IMR-90 (cell line): ENCODE data around the gene RAB43. TPM values are rescaled to one million over a fixed set of nuclear protein-coding genes. Genes with fewer than 3 reads are reported as not detected.

Experiments
- ATAC-seq: fragments of 200-7000 bp; cut with Tn5 transposase; 2 replicates; pipeline ENCODE4 v1.9.1; 2020; ENCODE audit warnings: low read depth, mild to moderate bottlenecking, moderate library complexity
- BruUV-seq: library from RNA; stranded (reverse); fragments of 400-500 nt; replicated peaks from 2 replicates; lab custom pipeline; 2021; lab: Mats Ljungman, UMichigan
- CTCF ChIA-PET: fragments of 300-600 bp; formaldehyde crosslinking; extraction: SDS; loops from one replicate; lab custom pipeline; 2021; ENCODE audit warnings: antibody characterized with exemption; lab: Yijun Ruan, JAX
- POLR2A ChIA-PET: fragments of 300-600 bp; sonication (Branson Sonifier 250); formaldehyde crosslinking; loops from one replicate; lab custom pipeline; 2022; ENCODE audit warnings: antibody characterized with exemption; ENCODE audit not compliant: unreplicated experiment; lab: Charles Lee
- DNase-seq: peaks from one replicate; pipeline ENCODE4 v3.0.0; 2013
- H2AFZ ChIP-seq: replicated peaks from 2 replicates; pipeline ENCODE3; 2013; ENCODE audit warnings: low read length, mild to moderate bottlenecking; ENCODE audit not compliant: poor library complexity
- H2AK5ac ChIP-seq: 2 replicates; pipeline ENCODE4 v1.6.1; 2013; ENCODE audit warnings: low read depth, low read length, inconsistent platforms
- H2AK9ac ChIP-seq: replicated peaks from 2 replicates; pipeline ENCODE3; 2013; ENCODE audit warnings: mild to moderate bottlenecking, low read depth, low read length, moderate library complexity; ENCODE audit not compliant: poor library complexity
- H2BK120ac ChIP-seq: 2 replicates; pipeline ENCODE4 v1.6.1; 2013; ENCODE audit warnings: low read depth, low read length, inconsistent platforms
- H2BK15ac ChIP-seq: 3 replicates; pipeline ENCODE4 v1.6.1; 2013; ENCODE audit warnings: low read depth, low read length, inconsistent platforms
- H2BK20ac ChIP-seq: 2 replicates; pipeline ENCODE4 v1.6.1; 2013; ENCODE audit warnings: low read depth, mild to moderate bottlenecking, inconsistent platforms, low read length, moderate library complexity
- H2BK5ac ChIP-seq: 2 replicates; pipeline ENCODE4 v1.6.1; 2013; ENCODE audit warnings: mild to moderate bottlenecking, low read depth, low read length, inconsistent platforms; ENCODE audit not compliant: poor library complexity, severe bottlenecking
- H3K14ac ChIP-seq: replicated peaks from 2 replicates; pipeline ENCODE4 v1.6.1; 2013; ENCODE audit warnings: low read depth, low read length, inconsistent platforms
- H3K18ac ChIP-seq: 2 replicates; pipeline ENCODE4 v1.6.1; 2013; ENCODE audit warnings: low read depth, low read length, control low read depth
- H3K23ac ChIP-seq: 2 replicates; pipeline ENCODE4 v1.6.1; 2013; ENCODE audit warnings: low read depth, low read length, inconsistent platforms
- H3K27ac ChIP-seq: 2 replicates; pipeline ENCODE4 v1.5.1; 2013; ENCODE audit warnings: mild to moderate bottlenecking, control low read depth, low read length; ENCODE audit not compliant: insufficient read depth
- H3K27me3 ChIP-seq: 2 replicates; pipeline ENCODE4 v1.6.1; 2013; ENCODE audit warnings: low read length; ENCODE audit not compliant: control insufficient read depth, insufficient read depth
- H3K36me3 ChIP-seq: 2 replicates; pipeline ENCODE4 v1.6.1; 2013; ENCODE audit warnings: low read length, mixed read lengths; ENCODE audit not compliant: control insufficient read depth, insufficient read depth
- H3K4ac ChIP-seq: 2 replicates; pipeline ENCODE4 v1.6.1; 2013; ENCODE audit warnings: low read depth, low read length, inconsistent platforms
- H3K4me1 ChIP-seq: 2 replicates; pipeline ENCODE4 v1.6.1; 2013; ENCODE audit warnings: low read length, mixed read lengths; ENCODE audit not compliant: control insufficient read depth, insufficient read depth
- H3K4me2 ChIP-seq: 2 replicates; pipeline ENCODE4 v1.6.1; 2013; ENCODE audit warnings: low read depth, mild to moderate bottlenecking, control low read depth, low read length, moderate library complexity
- H3K4me3 ChIP-seq: 2 replicates; pipeline ENCODE4 v1.5.1; 2013; ENCODE audit warnings: low read depth, mild to moderate bottlenecking, control low read depth, low read length, moderate library complexity; ENCODE audit not compliant: insufficient read depth
- H3K56ac ChIP-seq: 2 replicates; pipeline ENCODE4 v1.6.1; 2013; ENCODE audit warnings: low read length, inconsistent platforms; ENCODE audit not compliant: insufficient read depth; ENCODE audit errors: extremely low read depth
- H3K79me1 ChIP-seq, 2 experiments: 2 replicates each; pipeline ENCODE4 v1.6.1; 2013; ENCODE audit warnings: low read length in 2 of 2, inconsistent platforms in 1 of 2, low read depth in 1 of 2
- H3K9ac ChIP-seq: 2 replicates; pipeline ENCODE4 v1.6.1; 2013; ENCODE audit warnings: low read depth, low read length, control low read depth
- H3K9me1 ChIP-seq: 2 replicates; pipeline ENCODE4 v1.6.1; 2013; ENCODE audit warnings: low read length, inconsistent platforms; ENCODE audit not compliant: insufficient read depth
- H3K9me3 ChIP-seq: 2 replicates; pipeline ENCODE4 v1.6.1; 2013; ENCODE audit warnings: low read length; ENCODE audit not compliant: control insufficient read depth, insufficient read depth
- H4K20me1 ChIP-seq: 2 replicates; pipeline ENCODE4 v1.6.1; 2013; ENCODE audit warnings: low read length, inconsistent platforms; ENCODE audit not compliant: insufficient read depth
- H4K5ac ChIP-seq: 2 replicates; pipeline ENCODE4 v1.6.1; 2013; ENCODE audit warnings: mild to moderate bottlenecking, low read depth, low read length, control low read depth
- H4K8ac ChIP-seq, 2 experiments: 2 replicates each; pipeline ENCODE4 v1.6.1; 2013; ENCODE audit warnings: low read depth in 2 of 2, low read length in 2 of 2, control low read depth in 1 of 2, inconsistent platforms in 1 of 2
- H4K91ac ChIP-seq: 2 replicates; pipeline ENCODE4 v1.6.1; 2013; ENCODE audit warnings: low read depth, low read length, inconsistent platforms; ENCODE audit not compliant: insufficient read depth
- CHD1 ChIP-seq: IDR thresholded peaks from 2 replicates; pipeline ENCODE4 v1.6.1; 2012; ENCODE audit warnings: low read depth, low read length, improper control_type of control experiment
- CTCF ChIP-seq: conservative IDR thresholded peaks from 2 replicates; pipeline ENCODE4 v1.5.1; 2012; ENCODE audit warnings: mild to moderate bottlenecking, low read depth, low read length, improper control_type of control experiment
- ELK1 ChIP-seq: fragments of 150-350 bp; IDR thresholded peaks from 2 replicates; pipeline ENCODE4 v1.6.1; 2016; ENCODE audit warnings: low read depth, mild to moderate bottlenecking, low read length, moderate library complexity, borderline replicate concordance
- FOS ChIP-seq: fragments of 150-350 bp; IDR thresholded peaks from 2 replicates; pipeline ENCODE4 v1.6.1; 2016; ENCODE audit warnings: low read depth, low read length
- MAFK ChIP-seq: IDR thresholded peaks from 2 replicates; pipeline ENCODE4 v1.6.1; 2012; ENCODE audit warnings: low read depth, low read length, improper control_type of control experiment
- MXI1 ChIP-seq: IDR thresholded peaks from 2 replicates; pipeline ENCODE4 v1.6.1; 2012; ENCODE audit warnings: low read depth, mild to moderate bottlenecking, low read length, moderate library complexity, borderline replicate concordance
- POLR2A ChIP-seq: IDR thresholded peaks from 2 replicates; pipeline ENCODE4 v1.6.1; 2012; ENCODE audit warnings: mild to moderate bottlenecking, low read depth, low read length
- RAD21 ChIP-seq: IDR thresholded peaks from 2 replicates; pipeline ENCODE4 v1.6.1; 2012; ENCODE audit warnings: low read length, improper control_type of control experiment
- RFX5 ChIP-seq: IDR thresholded peaks from 2 replicates; pipeline ENCODE4 v1.8.0; 2012; ENCODE audit warnings: low read depth, mild to moderate bottlenecking, low read length, moderate library complexity
- SMC3 ChIP-seq: fragments of 150-350 bp; IDR thresholded peaks from 2 replicates; pipeline ENCODE4 v1.6.1; 2016; ENCODE audit warnings: low read depth, mild to moderate bottlenecking, antibody characterized with exemption, low read length, moderate library complexity
- USF2 ChIP-seq: fragments of 150-350 bp; IDR thresholded peaks from 2 replicates; pipeline ENCODE4 v1.6.1; 2017; ENCODE audit warnings: mild to moderate bottlenecking, antibody characterized with exemption, low read length, low read depth
- WGBS, 2 experiments: methylation state at CpG; one replicate each; pipeline versions ENCODE4 v1.1.5 to v1.1.7; 2013; ENCODE audit warnings: missing lambda C conversion rate in 2 of 2; ENCODE audit not compliant: insufficient read length in 1 of 2; ENCODE audit errors: extremely low coverage in 2 of 2; 5-methylcytosine and 5-hydroxymethylcytosine counted together
- dilution Hi-C: fragments of 300-500 bp; cut with HindIII; formaldehyde crosslinking; loops from one replicate; pipeline ENCODE4 v1.14.3; 2018; ENCODE audit warnings: low sequenced_read_pairs; ENCODE audit not compliant: unreplicated experiment
- in situ Hi-C: fragments of 300-500 bp; cut with MboI; formaldehyde crosslinking; loops from 3 replicates; pipeline ENCODE4 v1.14.3; 2019; ENCODE audit warnings: low sequenced_read_pairs, inconsistent platforms, mixed read lengths
- intact Hi-C: fragments of 100-400 bp; cut with micrococcal nuclease; formaldehyde crosslinking; loops from 2 replicates; pipeline ENCODE4 v1.10.0; 2022
- polyA plus RNA-seq, 3 experiments: library from polyadenylated mRNA; depleted of rRNA; stranded (reverse); fragments of >200 nt; gene quantifications; 2 replicates each; pipeline ENCODE4 v1.2.3, GENCODE V29; 2012; ENCODE audit warnings: low replicate concordance in 1 of 3
- total RNA-seq: library from RNA; depleted of rRNA; stranded (reverse); fragments of >200 nt; gene quantifications from 2 replicates; pipeline ENCODE4 v1.2.3, GENCODE V29; 2012

RAB43 gene
- total and polyA plus RNA-seq, 2 of the 4 experiments (the other 2 are of a cell fraction): 9.9 to 14.0 TPM

- no peaks in the 10 kb centered on the region for H3K9me1 ChIP-seq
- H2BK15ac ChIP-seq: no peak overlapping the region
- no peak overlapping the region for H3K4ac ChIP-seq
- no peak overlapping the region for H3K23ac ChIP-seq
- H4K91ac ChIP-seq: no peak overlapping the region
- DNase-seq (no peak), ATAC-seq (no peak)
- no peaks in the 10 kb centered on the region for H4K20me1 ChIP-seq
- ChIA-PET POLR2A (no interaction called here), CTCF (no interaction called here)
- intact Hi-C loops (no loop called here), dilution Hi-C loops (no loop called here), in situ Hi-C loops (no loop called here)
- H3K36me3 ChIP-seq: no peaks in the 10 kb centered on the region
- no peak overlapping the region for H3K56ac ChIP-seq
- H3K4me3 ChIP-seq: no peak overlapping the region
- H3K14ac ChIP-seq: no peak overlapping the region
- no peak overlapping the region for H2BK5ac ChIP-seq
- no peak overlapping the region for H4K5ac ChIP-seq
- H2BK20ac ChIP-seq: no peak overlapping the region
- no peak overlapping the region for H2AK9ac ChIP-seq
- no peaks in the 10 kb centered on the region for H3K79me1 ChIP-seq
- 100% methylated on average over 1 of the region's 15 CpGs; no CpG with 5 or more reads in 1 of the 2 experiments for WGBS, 2 experiments
- no peak overlapping the region for H2BK120ac ChIP-seq
- H3K9me3 ChIP-seq: peaks cover 4% of the 10 kb centered on the region
- no peak overlapping the region for H2AK5ac ChIP-seq
- no peak overlapping the region for H3K4me2 ChIP-seq
- TF ChIP-seq SMC3: no peak
- TF ChIP-seq MAFK: no peak
- no peak for TF ChIP-seq CHD1
- no peak for TF ChIP-seq USF2
- no peak for TF ChIP-seq POLR2A
- no peak for TF ChIP-seq ELK1
- TF ChIP-seq FOS: no peak
- no peak for TF ChIP-seq RAD21
- TF ChIP-seq MXI1: no peak
- TF ChIP-seq RFX5: no peak
- no peak for TF ChIP-seq CTCF
- no peak overlapping the region for H3K27ac ChIP-seq
- H3K4me1 ChIP-seq: no peaks in the 10 kb centered on the region; the same call in 1 of the 2 replicates
- H4K8ac ChIP-seq: no peak overlapping the region
- no peak overlapping the region for H3K9ac ChIP-seq
- no TSS peak for BruUV-seq
- H3K27me3 ChIP-seq: peaks cover 22% of the 10 kb centered on the region
- no peak overlapping the region for H3K18ac ChIP-seq
- H2AFZ ChIP-seq: no peak overlapping the region
Measured at GRCh38 chr3:129063841-129064482, 57.6 kb downstream of the RAB43 start.
